MCF 10A (cell line): ENCODE measurements around the gene TMPRSS13. TPM values are rescaled to one million over a fixed set of nuclear protein-coding genes. Genes with fewer than 3 reads are reported as not detected.

Experiments used
- BruUV-seq: library from RNA; stranded (reverse); fragments of 400-500 nt; replicated peaks from 2 replicates; lab custom pipeline; 2021; lab: Mats Ljungman, UMichigan
- CTCF ChIA-PET: fragments of 300-600 bp; sonication (Branson Sonifier 250); formaldehyde crosslinking; extraction: SDS; loops from one replicate; lab custom pipeline; 2021; ENCODE audit warnings: antibody characterized with exemption, inconsistent platforms; lab: Yijun Ruan, JAX
- POLR2A ChIA-PET: fragments of 300-600, 350-650 bp; sonication (Branson Sonifier 250); formaldehyde crosslinking; extraction: SDS; loops from one replicate; lab custom pipeline; 2020; ENCODE audit warnings: antibody characterized with exemption, inconsistent platforms; lab: Yijun Ruan, JAX
- DNase-seq: peaks from one replicate; pipeline ENCODE4 v3.0.0-alpha.2; 2018; ENCODE audit not compliant: unreplicated experiment
- H3K27ac Mint-ChIP-seq: one replicate; pipeline ENCODE4 v1.8.0; 2022; ENCODE audit warnings: mild to moderate bottlenecking, low read depth, mixed read lengths; ENCODE audit not compliant: unreplicated experiment
- H3K27me3 Mint-ChIP-seq: one replicate; pipeline ENCODE4 v1.8.0; 2022; ENCODE audit warnings: mixed read lengths; ENCODE audit not compliant: insufficient read depth, unreplicated experiment
- H3K36me3 Mint-ChIP-seq: one replicate; pipeline ENCODE4 v1.8.0; 2022; ENCODE audit warnings: mild to moderate bottlenecking, moderate library complexity, mixed read lengths; ENCODE audit not compliant: insufficient read depth, unreplicated experiment
- H3K4me1 Mint-ChIP-seq: one replicate; pipeline ENCODE4 v1.8.0; 2022; ENCODE audit warnings: mixed read lengths; ENCODE audit not compliant: insufficient read depth, unreplicated experiment
- H3K4me3 Mint-ChIP-seq: one replicate; pipeline ENCODE4 v1.8.0; 2022; ENCODE audit warnings: mild to moderate bottlenecking, moderate library complexity, mixed read lengths; ENCODE audit not compliant: unreplicated experiment
- H3K9me3 Mint-ChIP-seq: one replicate; pipeline ENCODE4 v1.8.0; 2022; ENCODE audit warnings: mixed read lengths; ENCODE audit not compliant: unreplicated experiment
- CTCF ChIP-seq: fragments of 200-600 bp; IDR thresholded peaks from one replicate; pipeline ENCODE4 v1.8.0; 2022; ENCODE audit warnings: antibody characterized with exemption, mild to moderate bottlenecking; ENCODE audit not compliant: unreplicated experiment
- intact Hi-C: fragments of 100-400 bp; cut with micrococcal nuclease; formaldehyde crosslinking; loops from 2 replicates; pipeline ENCODE4 v1.14.1; 2022
- total RNA-seq: library from RNA; stranded (reverse); gene quantifications from 2 replicates; pipeline ENCODE4 v1.2.3, GENCODE V29; 2022

Gene TMPRSS13
- total RNA-seq, 1 experiment from 2014 or later, result not detected

GRCh38 chr11:117932426-117932825, 3.2 kb upstream of the TMPRSS13 start:
- intact Hi-C loops, result no loop called here
- no peak for TF ChIP-seq CTCF
- Mint-ChIP-seq H3K27ac (no peak overlapping the region), H3K9me3 (no peaks in the 10 kb centered on the region), H3K27me3 (peaks cover 35% of the 10 kb centered on the region), H3K4me3 (no peak overlapping the region), H3K36me3 (no peaks in the 10 kb centered on the region), H3K4me1 (no peaks in the 10 kb centered on the region)
- no TSS peak for BruUV-seq
- ChIA-PET CTCF (interaction anchor here (0.9 to 1.2 kb wide), 2 partner anchors 15 to 125 kb away, joined by 4 read pairs; no protein-coding TSS in a partner anchor), POLR2A (no interaction called here)
- DNase-seq, result no peak

DNA sequence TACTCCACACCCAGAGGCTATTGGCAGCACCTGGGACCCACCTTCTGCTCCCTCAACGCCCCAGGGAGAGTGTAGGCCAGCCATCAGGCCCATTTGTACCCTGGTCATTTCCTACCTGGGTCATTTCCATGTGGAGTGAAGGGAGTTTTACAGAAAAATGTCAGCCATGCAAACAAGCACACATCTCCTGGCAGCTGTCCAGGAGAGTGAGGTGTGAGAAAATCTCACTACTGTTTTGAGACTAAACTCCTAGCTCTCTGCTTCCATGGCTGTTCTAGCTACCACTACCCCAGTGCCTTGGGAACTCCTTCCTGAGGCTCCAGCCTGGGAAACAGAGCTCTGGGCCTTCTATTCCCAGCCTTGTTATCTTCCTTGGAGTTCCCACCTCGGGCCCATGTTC, 2.8 kb upstream of the TMPRSS13 start:
- no peak overlapping the region for H3K27ac Mint-ChIP-seq
- no peaks in the 10 kb centered on the region for H3K4me1 Mint-ChIP-seq
- TF ChIP-seq CTCF, result no peak
- H3K27me3 Mint-ChIP-seq, result peaks cover 39% of the 10 kb centered on the region
- H3K4me3 Mint-ChIP-seq, result no peak overlapping the region
- H3K36me3 Mint-ChIP-seq, result no peaks in the 10 kb centered on the region
- BruUV-seq, result no TSS peak
- ChIA-PET POLR2A (no interaction called here), CTCF (interaction anchor here (0.9 to 1.2 kb wide), 2 partner anchors 16 to 124 kb away, joined by 4 read pairs; no protein-coding TSS in a partner anchor)
- DNase-seq, result peak; percentile 17
- no peaks in the 10 kb centered on the region for H3K9me3 Mint-ChIP-seq
- intact Hi-C loops, result no loop called here

- H3K36me3 Mint-ChIP-seq, result no peaks in the 10 kb centered on the region
- CTCF ChIA-PET, result interaction anchor here (0.9 to 1.2 kb wide), 2 partner anchors 16 to 124 kb away, joined by 4 read pairs; no protein-coding TSS in a partner anchor
- POLR2A ChIA-PET, result no interaction called here
- no peak overlapping the region for H3K27ac Mint-ChIP-seq
- H3K27me3 Mint-ChIP-seq, result peaks cover 45% of the 10 kb centered on the region
- no peaks in the 10 kb centered on the region for H3K4me1 Mint-ChIP-seq
- intact Hi-C loops, result no loop called here
- no peak for DNase-seq
- no peak overlapping the region for H3K4me3 Mint-ChIP-seq
- BruUV-seq, result no TSS peak
- no peaks in the 10 kb centered on the region for H3K9me3 Mint-ChIP-seq
- no peak for TF ChIP-seq CTCF
Observed at GRCh38 chr11:117931331-117931950, 2.2 kb upstream of the TMPRSS13 start.

DNA sequence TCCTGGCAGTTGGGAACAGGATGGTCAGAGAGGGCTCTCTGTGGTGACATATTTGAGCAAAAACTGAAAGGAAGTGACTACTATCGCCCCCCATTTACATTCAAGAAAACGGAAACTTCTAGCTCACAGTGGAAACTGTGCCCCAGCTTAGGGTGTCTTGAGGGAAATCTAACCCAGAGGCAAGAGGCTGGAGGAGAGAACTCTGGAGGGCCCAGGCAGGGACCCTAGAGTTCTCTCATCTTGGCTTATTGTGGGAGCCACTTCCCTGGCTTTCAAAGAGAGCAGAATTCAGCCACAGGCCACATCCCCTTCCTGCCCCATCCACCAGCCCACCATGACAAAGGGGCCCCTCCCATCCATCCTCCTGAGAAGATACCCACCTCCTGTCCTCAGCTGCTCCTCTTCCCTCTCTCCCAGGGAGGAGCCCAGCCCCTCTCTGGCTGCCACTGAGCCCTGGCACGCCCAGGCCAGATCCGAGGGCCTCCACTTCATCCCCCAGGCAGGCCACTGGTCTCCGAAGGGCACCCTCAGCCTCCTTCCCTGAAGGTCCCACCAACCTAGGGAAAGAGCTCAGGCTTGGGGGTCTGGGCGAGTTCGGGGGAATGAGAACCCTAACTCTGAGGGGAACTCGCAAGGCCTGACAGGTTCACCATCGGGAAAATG, 1.6 kb upstream of the TMPRSS13 start:
- Mint-ChIP-seq H3K27ac (no peak overlapping the region), H3K27me3 (peaks cover 46% of the 10 kb centered on the region)

More for the DNA sequence above, 1.6 kb upstream of the TMPRSS13 start:
- no TSS peak for BruUV-seq
- CTCF ChIA-PET, result interaction anchor here (0.9 kb wide), 1 partner anchor 16 kb away, joined by 4 read pairs; no protein-coding TSS in a partner anchor
- Mint-ChIP-seq H3K36me3 (no peaks in the 10 kb centered on the region), H3K4me1 (no peaks in the 10 kb centered on the region), H3K9me3 (no peaks in the 10 kb centered on the region), H3K4me3 (no peak overlapping the region)
- DNase-seq, result no peak
- intact Hi-C loops, result no loop called here
- POLR2A ChIA-PET, result no interaction called here
- no peak for TF ChIP-seq CTCF
